ENCODE data around the gene PTPN3.

Gene PTPN3

DNA sequence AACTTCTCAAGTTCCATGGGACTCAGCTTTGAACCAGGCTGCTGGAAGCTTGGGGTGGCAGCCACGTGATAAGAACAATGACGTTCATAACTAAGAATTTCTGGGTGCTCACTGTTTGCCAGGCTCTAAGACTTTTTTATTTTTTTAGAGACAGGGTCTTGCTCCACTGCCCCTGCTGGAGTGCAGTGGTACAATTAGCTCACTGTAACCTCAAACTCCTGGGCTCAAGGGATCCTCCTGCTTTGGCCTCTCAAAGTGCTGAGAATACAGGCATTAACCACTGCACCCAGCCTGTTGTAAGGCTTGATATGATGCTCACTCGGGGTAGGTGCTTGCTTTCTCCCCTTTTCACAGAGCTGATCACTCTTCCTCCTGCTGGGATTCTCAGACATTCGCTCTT, 38.7 kb downstream of the PTPN3 start:
- no peak overlapping the region for H3K4me3 ChIP-seq (ENCODE audit: low read depth, low read length)
- TF ChIP-seq, protein P1, sequence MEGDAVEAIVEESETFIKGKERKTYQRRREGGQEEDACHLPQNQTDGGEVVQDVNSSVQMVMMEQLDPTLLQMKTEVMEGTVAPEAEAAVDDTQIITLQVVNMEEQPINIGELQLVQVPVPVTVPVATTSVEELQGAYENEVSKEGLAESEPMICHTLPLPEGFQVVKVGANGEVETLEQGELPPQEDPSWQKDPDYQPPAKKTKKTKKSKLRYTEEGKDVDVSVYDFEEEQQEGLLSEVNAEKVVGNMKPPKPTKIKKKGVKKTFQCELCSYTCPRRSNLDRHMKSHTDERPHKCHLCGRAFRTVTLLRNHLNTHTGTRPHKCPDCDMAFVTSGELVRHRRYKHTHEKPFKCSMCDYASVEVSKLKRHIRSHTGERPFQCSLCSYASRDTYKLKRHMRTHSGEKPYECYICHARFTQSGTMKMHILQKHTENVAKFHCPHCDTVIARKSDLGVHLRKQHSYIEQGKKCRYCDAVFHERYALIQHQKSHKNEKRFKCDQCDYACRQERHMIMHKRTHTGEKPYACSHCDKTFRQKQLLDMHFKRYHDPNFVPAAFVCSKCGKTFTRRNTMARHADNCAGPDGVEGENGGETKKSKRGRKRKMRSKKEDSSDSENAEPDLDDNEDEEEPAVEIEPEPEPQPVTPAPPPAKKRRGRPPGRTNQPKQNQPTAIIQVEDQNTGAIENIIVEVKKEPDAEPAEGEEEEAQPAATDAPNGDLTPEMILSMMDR (IDR thresholded peaks at IDR 0.05; ENCODE audit: low read depth, low read length, missing control alignments) = peak; percentile 19
- no peak for DNase-seq (ENCODE audit: low read depth)

DNA sequence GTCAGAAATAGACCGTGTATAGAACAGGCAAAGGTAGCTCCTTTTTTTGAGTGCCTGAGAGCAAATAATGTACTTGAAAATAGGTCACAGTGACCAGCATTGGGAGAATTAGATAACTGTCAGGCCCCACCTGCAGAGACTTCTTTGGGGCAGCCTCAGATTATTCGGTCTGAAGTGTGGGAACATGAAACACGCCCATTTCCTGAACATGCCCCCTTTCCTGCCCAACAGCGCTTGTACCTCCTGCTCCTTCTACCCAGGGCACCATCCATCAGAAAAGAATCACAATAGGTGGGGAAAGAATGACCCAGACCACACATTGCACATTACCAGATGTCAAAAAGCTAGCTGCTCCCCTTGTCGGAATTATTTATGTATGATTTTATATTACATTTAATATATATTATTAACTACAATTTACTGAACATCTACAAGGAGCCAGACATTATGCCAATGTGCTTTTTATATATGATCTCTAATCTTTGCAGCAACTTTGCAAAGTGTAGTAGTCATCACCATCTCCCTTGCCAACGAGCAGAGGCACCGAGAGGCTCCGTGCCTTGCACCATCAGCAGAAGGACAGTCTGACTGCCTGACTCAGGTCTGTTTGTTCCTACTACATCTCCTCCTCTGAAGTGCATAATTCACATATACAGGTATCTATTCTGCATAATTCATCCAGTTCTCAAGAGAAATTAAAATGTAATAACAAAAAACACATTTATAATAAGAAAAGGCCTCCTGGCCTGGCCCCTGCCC, 39.5 kb downstream of the PTPN3 start:
- H3K4me3 ChIP-seq (ENCODE audit: low read depth, low read length) = no peak overlapping the region
- TF ChIP-seq, protein P1 (IDR thresholded peaks at IDR 0.05; ENCODE audit: low read depth, low read length, missing control alignments) = no peak
- no peak for DNase-seq (ENCODE audit: low read depth)

DNA sequence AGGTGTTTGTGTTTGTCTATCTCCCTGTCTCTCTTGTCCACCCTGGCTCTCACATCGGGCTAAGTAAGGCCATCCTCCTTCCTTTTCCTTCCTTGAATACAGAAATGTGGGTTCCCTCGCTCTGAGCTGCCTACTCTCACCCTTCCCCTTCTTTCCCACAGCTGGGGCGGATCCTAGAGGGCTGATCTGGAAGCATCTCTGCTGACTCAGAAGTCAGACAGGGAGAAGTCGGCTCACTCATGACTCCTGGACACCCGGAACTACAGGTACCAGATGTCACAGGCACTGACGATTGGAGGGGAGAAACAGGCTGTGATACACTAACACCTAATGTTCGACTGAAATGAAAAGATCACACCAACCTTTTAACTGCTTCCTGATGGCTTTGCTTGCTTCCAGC, 41.3 kb downstream of the PTPN3 start:
- DNase-seq (ENCODE audit: low read depth) = no peak
- H3K4me3 ChIP-seq (ENCODE audit: low read depth, low read length) = no peak overlapping the region
- TF ChIP-seq, protein P1 (IDR thresholded peaks at IDR 0.05; ENCODE audit: low read depth, low read length, missing control alignments) = no peak

DNA sequence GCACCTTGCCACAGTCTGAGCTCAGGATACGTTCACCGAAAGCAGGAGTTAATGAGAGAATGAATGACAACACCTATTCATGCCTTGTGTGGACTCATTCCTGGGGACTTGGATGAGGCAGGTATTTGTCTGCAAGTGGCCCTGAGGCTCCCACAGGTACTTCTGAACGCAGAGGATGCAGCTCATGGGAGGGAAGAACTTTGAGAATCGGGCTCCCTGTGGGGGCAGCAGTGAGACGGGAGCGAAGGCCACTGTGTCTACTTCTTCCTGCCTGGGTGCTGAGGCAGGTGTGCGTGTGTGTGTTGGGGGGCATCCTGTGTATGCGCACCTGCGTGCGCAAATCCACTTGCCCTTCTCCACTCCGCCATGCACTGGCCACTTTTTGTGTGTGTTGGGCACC, 42.2 kb downstream of the PTPN3 start:
- DNase-seq (ENCODE audit: low read depth) = no peak
- H3K4me3 ChIP-seq (ENCODE audit: low read depth, low read length) = no peak overlapping the region
- TF ChIP-seq, protein P1 (IDR thresholded peaks at IDR 0.05; ENCODE audit: low read depth, low read length, missing control alignments) = peak; percentile 53

DNA sequence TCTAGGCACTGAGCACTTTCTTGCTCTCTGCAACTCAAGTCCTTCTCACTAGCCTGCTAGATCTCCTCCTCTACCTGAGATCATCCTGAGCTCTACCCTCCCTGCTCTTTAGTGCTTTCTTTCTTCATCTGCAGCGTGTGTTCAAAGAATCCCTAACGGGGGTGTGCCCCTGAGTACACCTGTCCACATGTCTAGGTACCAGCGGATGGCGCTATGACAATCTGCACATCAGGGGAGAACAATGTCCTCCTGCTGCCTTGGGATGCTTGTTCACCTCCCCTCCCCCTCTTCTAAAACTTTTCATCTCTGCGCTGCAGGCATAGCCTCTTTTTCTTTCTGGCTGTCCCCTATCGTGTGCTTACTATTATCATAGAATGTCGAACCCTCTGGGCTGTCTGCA, 42.7 kb downstream of the PTPN3 start:
- H3K4me3 ChIP-seq (ENCODE audit: low read depth, low read length) = no peak overlapping the region
- TF ChIP-seq, protein P1 (IDR thresholded peaks at IDR 0.05; ENCODE audit: low read depth, low read length, missing control alignments) = no peak
- DNase-seq (ENCODE audit: low read depth) = no peak

DNA sequence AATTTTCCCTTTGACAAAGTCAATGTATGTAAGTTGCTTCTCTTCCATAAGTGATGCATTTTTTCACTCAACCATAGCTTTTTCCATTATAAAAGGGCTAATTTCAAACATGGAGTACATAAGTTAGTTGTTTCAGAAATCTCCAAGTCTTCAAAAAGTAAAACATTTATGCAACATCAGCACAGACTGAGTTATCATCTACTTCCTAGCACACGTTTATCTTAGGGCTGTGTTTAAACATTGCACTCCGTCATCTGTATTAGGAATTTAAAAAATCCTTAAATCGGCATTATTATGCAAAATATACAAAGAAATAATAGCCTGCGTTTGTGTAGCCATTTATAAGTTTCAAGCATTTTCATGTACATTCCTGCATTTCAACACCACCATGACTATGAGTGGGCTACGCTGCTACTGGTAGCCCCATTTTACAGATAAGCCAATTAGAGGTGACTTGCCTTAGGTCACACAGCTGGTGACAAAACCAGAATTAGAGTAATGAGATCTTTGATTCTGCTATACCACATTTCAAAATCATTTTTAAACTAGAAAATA, 43.4 kb downstream of the PTPN3 start:
- TF ChIP-seq, protein P1 (IDR thresholded peaks at IDR 0.05; ENCODE audit: low read depth, low read length, missing control alignments) = no peak
- no peak for DNase-seq (ENCODE audit: low read depth)
- no peak overlapping the region for H3K4me3 ChIP-seq (ENCODE audit: low read depth, low read length)

DNA sequence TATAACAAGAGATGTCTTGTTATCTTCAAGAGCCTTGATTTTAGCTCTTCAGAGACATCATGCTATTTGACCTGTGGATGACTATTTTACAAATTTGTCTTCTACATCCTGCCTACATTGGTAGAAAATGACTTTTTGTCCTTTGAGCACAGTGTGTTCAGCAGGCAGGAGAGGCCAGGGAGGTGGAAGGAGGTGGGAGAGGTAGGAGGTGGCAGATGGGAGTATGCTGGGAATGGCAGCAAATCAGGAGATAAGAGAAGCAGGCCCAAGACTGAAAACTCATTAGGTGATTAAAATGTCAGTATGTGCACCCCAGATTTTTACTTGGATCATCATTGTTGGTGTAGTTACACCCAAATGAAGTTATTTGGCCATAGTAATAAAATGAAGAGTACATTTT, 44.1 kb downstream of the PTPN3 start:
- DNase-seq (ENCODE audit: low read depth) = no peak
- TF ChIP-seq, protein P1 (IDR thresholded peaks at IDR 0.05; ENCODE audit: low read depth, low read length, missing control alignments) = no peak
- H3K4me3 ChIP-seq (ENCODE audit: low read depth, low read length) = no peak overlapping the region

Measured in GM12864 (cell line).